IMR-90 (cell line): ENCODE measurements around the gene CXorf38. TPM values are rescaled to one million over a fixed set of nuclear protein-coding genes. Genes with fewer than 3 reads are reported as not detected.

Experiments used
- ATAC-seq: fragments of 200-7000 bp; cut with Tn5 transposase; 2 replicates; pipeline ENCODE4 v1.9.1; 2020; ENCODE audit warnings: low read depth, mild to moderate bottlenecking, moderate library complexity
- BruUV-seq: library from RNA; stranded (reverse); fragments of 400-500 nt; replicated peaks from 2 replicates; lab custom pipeline; 2021; lab: Mats Ljungman, UMichigan
- CTCF ChIA-PET: fragments of 300-600 bp; formaldehyde crosslinking; extraction: SDS; loops from one replicate; lab custom pipeline; 2021; ENCODE audit warnings: antibody characterized with exemption; lab: Yijun Ruan, JAX
- POLR2A ChIA-PET: fragments of 300-600 bp; sonication (Branson Sonifier 250); formaldehyde crosslinking; loops from one replicate; lab custom pipeline; 2022; ENCODE audit warnings: antibody characterized with exemption; ENCODE audit not compliant: unreplicated experiment; lab: Charles Lee
- DNase-seq: peaks from one replicate; pipeline ENCODE4 v3.0.0; 2013
- H2AFZ ChIP-seq: replicated peaks from 2 replicates; pipeline ENCODE3; 2013; ENCODE audit warnings: low read length, mild to moderate bottlenecking; ENCODE audit not compliant: poor library complexity
- H2AK5ac ChIP-seq: 2 replicates; pipeline ENCODE4 v1.6.1; 2013; ENCODE audit warnings: low read depth, low read length, inconsistent platforms
- H2AK9ac ChIP-seq: replicated peaks from 2 replicates; pipeline ENCODE3; 2013; ENCODE audit warnings: mild to moderate bottlenecking, low read depth, low read length, moderate library complexity; ENCODE audit not compliant: poor library complexity
- H2BK120ac ChIP-seq: 2 replicates; pipeline ENCODE4 v1.6.1; 2013; ENCODE audit warnings: low read depth, low read length, inconsistent platforms
- H2BK15ac ChIP-seq: 3 replicates; pipeline ENCODE4 v1.6.1; 2013; ENCODE audit warnings: low read depth, low read length, inconsistent platforms
- H2BK20ac ChIP-seq: 2 replicates; pipeline ENCODE4 v1.6.1; 2013; ENCODE audit warnings: low read depth, mild to moderate bottlenecking, inconsistent platforms, low read length, moderate library complexity
- H2BK5ac ChIP-seq: 2 replicates; pipeline ENCODE4 v1.6.1; 2013; ENCODE audit warnings: mild to moderate bottlenecking, low read depth, low read length, inconsistent platforms; ENCODE audit not compliant: poor library complexity, severe bottlenecking
- H3K14ac ChIP-seq: replicated peaks from 2 replicates; pipeline ENCODE4 v1.6.1; 2013; ENCODE audit warnings: low read depth, low read length, inconsistent platforms
- H3K18ac ChIP-seq: 2 replicates; pipeline ENCODE4 v1.6.1; 2013; ENCODE audit warnings: low read depth, low read length, control low read depth
- H3K23ac ChIP-seq: 2 replicates; pipeline ENCODE4 v1.6.1; 2013; ENCODE audit warnings: low read depth, low read length, inconsistent platforms
- H3K27ac ChIP-seq: 2 replicates; pipeline ENCODE4 v1.5.1; 2013; ENCODE audit warnings: mild to moderate bottlenecking, control low read depth, low read length; ENCODE audit not compliant: insufficient read depth
- H3K27me3 ChIP-seq: 2 replicates; pipeline ENCODE4 v1.6.1; 2013; ENCODE audit warnings: low read length; ENCODE audit not compliant: control insufficient read depth, insufficient read depth
- H3K36me3 ChIP-seq: 2 replicates; pipeline ENCODE4 v1.6.1; 2013; ENCODE audit warnings: low read length, mixed read lengths; ENCODE audit not compliant: control insufficient read depth, insufficient read depth
- H3K4ac ChIP-seq: 2 replicates; pipeline ENCODE4 v1.6.1; 2013; ENCODE audit warnings: low read depth, low read length, inconsistent platforms
- H3K4me1 ChIP-seq: 2 replicates; pipeline ENCODE4 v1.6.1; 2013; ENCODE audit warnings: low read length, mixed read lengths; ENCODE audit not compliant: control insufficient read depth, insufficient read depth
- H3K4me2 ChIP-seq: 2 replicates; pipeline ENCODE4 v1.6.1; 2013; ENCODE audit warnings: low read depth, mild to moderate bottlenecking, control low read depth, low read length, moderate library complexity
- H3K4me3 ChIP-seq: 2 replicates; pipeline ENCODE4 v1.5.1; 2013; ENCODE audit warnings: low read depth, mild to moderate bottlenecking, control low read depth, low read length, moderate library complexity; ENCODE audit not compliant: insufficient read depth
- H3K56ac ChIP-seq: 2 replicates; pipeline ENCODE4 v1.6.1; 2013; ENCODE audit warnings: low read length, inconsistent platforms; ENCODE audit not compliant: insufficient read depth; ENCODE audit errors: extremely low read depth
- H3K79me1 ChIP-seq, 2 experiments: 2 replicates each; pipeline ENCODE4 v1.6.1; 2013; ENCODE audit warnings: low read length in 2 of 2, inconsistent platforms in 1 of 2, low read depth in 1 of 2
- H3K9ac ChIP-seq: 2 replicates; pipeline ENCODE4 v1.6.1; 2013; ENCODE audit warnings: low read depth, low read length, control low read depth
- H3K9me1 ChIP-seq: 2 replicates; pipeline ENCODE4 v1.6.1; 2013; ENCODE audit warnings: low read length, inconsistent platforms; ENCODE audit not compliant: insufficient read depth
- H3K9me3 ChIP-seq: 2 replicates; pipeline ENCODE4 v1.6.1; 2013; ENCODE audit warnings: low read length; ENCODE audit not compliant: control insufficient read depth, insufficient read depth
- H4K20me1 ChIP-seq: 2 replicates; pipeline ENCODE4 v1.6.1; 2013; ENCODE audit warnings: low read length, inconsistent platforms; ENCODE audit not compliant: insufficient read depth
- H4K5ac ChIP-seq: 2 replicates; pipeline ENCODE4 v1.6.1; 2013; ENCODE audit warnings: mild to moderate bottlenecking, low read depth, low read length, control low read depth
- H4K8ac ChIP-seq, 2 experiments: 2 replicates each; pipeline ENCODE4 v1.6.1; 2013; ENCODE audit warnings: low read depth in 2 of 2, low read length in 2 of 2, control low read depth in 1 of 2, inconsistent platforms in 1 of 2
- H4K91ac ChIP-seq: 2 replicates; pipeline ENCODE4 v1.6.1; 2013; ENCODE audit warnings: low read depth, low read length, inconsistent platforms; ENCODE audit not compliant: insufficient read depth
- BHLHE40 ChIP-seq: fragments of 150-350 bp; IDR thresholded peaks from 2 replicates; pipeline ENCODE4 v1.6.1; 2016; ENCODE audit warnings: mild to moderate bottlenecking, low read depth, low read length
- CHD1 ChIP-seq: IDR thresholded peaks from 2 replicates; pipeline ENCODE4 v1.6.1; 2012; ENCODE audit warnings: low read depth, low read length, improper control_type of control experiment
- RAD21 ChIP-seq: IDR thresholded peaks from 2 replicates; pipeline ENCODE4 v1.6.1; 2012; ENCODE audit warnings: low read length, improper control_type of control experiment
- RCOR1 ChIP-seq: IDR thresholded peaks from 2 replicates; pipeline ENCODE4 v1.6.1; 2012; ENCODE audit warnings: mild to moderate bottlenecking, low read length, improper control_type of control experiment; ENCODE audit not compliant: insufficient replicate concordance
- SMC3 ChIP-seq: fragments of 150-350 bp; IDR thresholded peaks from 2 replicates; pipeline ENCODE4 v1.6.1; 2016; ENCODE audit warnings: low read depth, mild to moderate bottlenecking, antibody characterized with exemption, low read length, moderate library complexity
- WGBS, 2 experiments: methylation state at CpG; one replicate each; pipeline versions ENCODE4 v1.1.5 to v1.1.7; 2013; ENCODE audit warnings: missing lambda C conversion rate in 2 of 2; ENCODE audit not compliant: insufficient read length in 1 of 2; ENCODE audit errors: extremely low coverage in 2 of 2; 5-methylcytosine and 5-hydroxymethylcytosine counted together
- dilution Hi-C: fragments of 300-500 bp; cut with HindIII; formaldehyde crosslinking; loops from one replicate; pipeline ENCODE4 v1.14.3; 2018; ENCODE audit warnings: low sequenced_read_pairs; ENCODE audit not compliant: unreplicated experiment
- in situ Hi-C: fragments of 300-500 bp; cut with MboI; formaldehyde crosslinking; loops from 3 replicates; pipeline ENCODE4 v1.14.3; 2019; ENCODE audit warnings: low sequenced_read_pairs, inconsistent platforms, mixed read lengths
- intact Hi-C: fragments of 100-400 bp; cut with micrococcal nuclease; formaldehyde crosslinking; loops from 2 replicates; pipeline ENCODE4 v1.10.0; 2022
- polyA plus RNA-seq, 3 experiments: library from polyadenylated mRNA; depleted of rRNA; stranded (reverse); fragments of >200 nt; gene quantifications; 2 replicates each; pipeline ENCODE4 v1.2.3, GENCODE V29; 2012; ENCODE audit warnings: low replicate concordance in 1 of 3
- total RNA-seq: library from RNA; depleted of rRNA; stranded (reverse); fragments of >200 nt; gene quantifications from 2 replicates; pipeline ENCODE4 v1.2.3, GENCODE V29; 2012

CXorf38 gene
- total and polyA plus RNA-seq, 2 of the 4 experiments (the other 2 are of a cell fraction): 7.0 to 9.9 TPM

- Histone ChIP-seq H3K56ac (peak overlapping the region; percentile 71), H3K9me1 (peaks cover 3% of the 10 kb centered on the region; the same call in 1 of the 2 replicates), H3K4ac (peak overlapping the region; percentile 71), H4K5ac (no peak overlapping the region), H3K9ac (peak overlapping the region; percentile 44), H3K36me3 (0 out of 2 replicates have a peak, but pooled peaks cover 1% of the 10 kb centered on the region), H2AK5ac (peak overlapping the region; percentile 77), H2BK5ac (peak overlapping the region; percentile 43), H2BK20ac (peak overlapping the region; percentile 26), H3K14ac (peak overlapping the region; percentile 95), H3K79me1 (peaks cover 0 to 36% of the 10 kb centered on the region in 2 experiments; a peak in 2 of 4 replicates), H3K23ac (peak overlapping the region; percentile 76), H3K27ac (peak overlapping the region; percentile 59), H2BK15ac (0 out of 3 replicates have a peak overlapping the region, but pooled peaks have one; percentile 55), H2BK120ac (peak overlapping the region; percentile 58), H3K4me1 (no peaks in the 10 kb centered on the region), H3K27me3 (no peaks in the 10 kb centered on the region), H4K91ac (peak overlapping the region; percentile 67), H4K20me1 (peaks cover 25% of the 10 kb centered on the region; the same call in 1 of the 2 replicates), H2AK9ac (peak overlapping the region; percentile 86), H4K8ac (peak overlapping the region; percentile 57 to 58; a peak in 3 of 4 replicates), H3K9me3 (no peaks in the 10 kb centered on the region), H3K4me2 (peak overlapping the region; percentile 66), H3K18ac (peak overlapping the region; percentile 14; the same call in 1 of the 2 replicates), H2AFZ (peak overlapping the region; percentile 50), H3K4me3 (peak overlapping the region; percentile 36)
- ChIA-PET POLR2A (no interaction called here), CTCF (no interaction called here)
- ATAC-seq: peak; percentile 19
- intact Hi-C loops (no loop called here), dilution Hi-C loops (no loop called here), in situ Hi-C loops (no loop called here)
- no TSS peak for BruUV-seq
- 14% methylated on average over 2 of the region's 4 CpGs; no CpG with 5 or more reads in 1 of the 2 experiments for WGBS, 2 experiments
- TF ChIP-seq BHLHE40: no peak
- no peak for TF ChIP-seq CHD1
- TF ChIP-seq SMC3: no peak
- TF ChIP-seq RCOR1: no peak
- no peak for TF ChIP-seq RAD21
- DNase-seq: peak; percentile 74
These were observed 2.5 kb downstream of the CXorf38 start for GRCh38 chrX:40644821-40645358.
